Neutrophil (primary cell): Measurements from ENCODE around the gene SLK.

Experiments used
- H3K27ac ChIP-seq: fragments of 200-600 bp; sonication (generic); 2 replicates; pipeline ENCODE4 v1.5.1; 2016; ENCODE audit warnings: mild to moderate bottlenecking, moderate library complexity
- H3K27me3 ChIP-seq: fragments of 200-600 bp; sonication (generic); 2 replicates; pipeline ENCODE4 v1.6.0; 2016; ENCODE audit warnings: mild to moderate bottlenecking
- H3K36me3 ChIP-seq: fragments of 200-600 bp; sonication (generic); 2 replicates; pipeline ENCODE4 v1.5.1; 2017
- H3K4me1 ChIP-seq, 2 experiments: fragments of 200-600 bp in 1 of 2; sonication (generic) in 1 of 2; 1 replicate in 1 of 2; 2 replicates in 1 of 2; pipeline versions ENCODE4 v1.5.1 to v1.6.1; 2013 to 2016; ENCODE audit warnings: low read depth in 1 of 2, low read length in 1 of 2, mild to moderate bottlenecking in 1 of 2, moderate library complexity in 1 of 2; ENCODE audit not compliant: control insufficient read depth in 1 of 2, insufficient read depth in 1 of 2
- H3K4me3 ChIP-seq, 2 experiments: fragments of 200-600 bp in 1 of 2; sonication (generic) in 1 of 2; 1 replicate in 1 of 2; 2 replicates in 1 of 2; pipeline ENCODE4 v1.5.1; 2013 to 2016; ENCODE audit warnings: low read depth in 1 of 2, low read length in 1 of 2, mild to moderate bottlenecking in 1 of 2, moderate library complexity in 1 of 2
- H3K9me3 ChIP-seq: fragments of 200-600 bp; sonication (generic); 2 replicates; pipeline ENCODE4 v1.5.1; 2016
- TF ChIP-seq, protein P1 (sequence below): fragments of 200-600 bp; sonication (generic); IDR thresholded peaks from 2 replicates; pipeline ENCODE4 v1.5.1; 2016; ENCODE audit warnings: antibody characterized with exemption

SLK gene

DNA sequence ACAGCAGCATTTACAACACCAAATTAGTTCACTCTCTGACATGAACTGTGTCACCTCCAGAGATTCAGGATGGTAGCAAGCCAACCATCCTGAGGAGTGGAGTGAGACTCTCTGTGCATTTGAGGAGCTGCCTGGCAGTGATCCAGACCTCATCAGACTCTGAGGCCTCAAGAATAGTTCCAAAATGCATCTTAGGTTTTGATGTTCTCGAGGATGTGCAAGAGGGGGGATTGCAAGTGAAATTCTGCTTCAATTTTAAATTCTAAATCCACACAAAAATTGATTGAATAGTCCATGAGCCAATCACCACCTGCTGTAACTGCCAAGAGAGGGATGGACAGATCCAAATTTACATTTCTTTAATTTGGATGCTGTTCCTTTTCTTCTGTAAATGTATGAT is 49.7 kb downstream of the SLK start:
- H3K9me3 ChIP-seq, result no peaks in the 10 kb centered on the region
- no peaks in the 10 kb centered on the region for H3K27me3 ChIP-seq
- TF ChIP-seq, protein P1, sequence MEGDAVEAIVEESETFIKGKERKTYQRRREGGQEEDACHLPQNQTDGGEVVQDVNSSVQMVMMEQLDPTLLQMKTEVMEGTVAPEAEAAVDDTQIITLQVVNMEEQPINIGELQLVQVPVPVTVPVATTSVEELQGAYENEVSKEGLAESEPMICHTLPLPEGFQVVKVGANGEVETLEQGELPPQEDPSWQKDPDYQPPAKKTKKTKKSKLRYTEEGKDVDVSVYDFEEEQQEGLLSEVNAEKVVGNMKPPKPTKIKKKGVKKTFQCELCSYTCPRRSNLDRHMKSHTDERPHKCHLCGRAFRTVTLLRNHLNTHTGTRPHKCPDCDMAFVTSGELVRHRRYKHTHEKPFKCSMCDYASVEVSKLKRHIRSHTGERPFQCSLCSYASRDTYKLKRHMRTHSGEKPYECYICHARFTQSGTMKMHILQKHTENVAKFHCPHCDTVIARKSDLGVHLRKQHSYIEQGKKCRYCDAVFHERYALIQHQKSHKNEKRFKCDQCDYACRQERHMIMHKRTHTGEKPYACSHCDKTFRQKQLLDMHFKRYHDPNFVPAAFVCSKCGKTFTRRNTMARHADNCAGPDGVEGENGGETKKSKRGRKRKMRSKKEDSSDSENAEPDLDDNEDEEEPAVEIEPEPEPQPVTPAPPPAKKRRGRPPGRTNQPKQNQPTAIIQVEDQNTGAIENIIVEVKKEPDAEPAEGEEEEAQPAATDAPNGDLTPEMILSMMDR, result no peak
- peaks cover 64% of the 10 kb centered on the region for H3K36me3 ChIP-seq
- no peak overlapping the region for H3K27ac ChIP-seq
- H3K4me1 ChIP-seq, result peaks cover 8 to 12% of the 10 kb centered on the region in 2 experiments
- no peak overlapping the region for H3K4me3 ChIP-seq

DNA sequence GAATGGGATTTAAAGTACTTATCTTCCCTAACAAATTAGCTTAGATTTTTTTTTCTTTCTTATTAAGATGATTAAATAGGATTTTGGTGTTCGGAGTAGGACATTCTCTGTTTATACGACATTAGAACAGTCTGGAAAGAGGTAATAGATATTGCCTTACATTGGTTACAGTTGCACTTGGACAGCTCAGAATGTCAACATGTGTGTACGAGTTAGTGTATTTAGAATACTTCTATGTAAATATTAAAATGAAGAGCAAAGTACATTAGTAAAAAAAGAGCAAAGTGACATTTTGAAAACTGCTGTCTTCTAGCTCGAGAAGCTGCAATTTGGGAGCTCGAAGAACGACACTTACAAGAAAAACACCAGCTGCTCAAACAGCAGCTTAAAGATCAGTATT is 51.5 kb downstream of the SLK start:
- no peaks in the 10 kb centered on the region for H3K27me3 ChIP-seq
- TF ChIP-seq, protein P1, result no peak
- peaks cover 14 to 16% of the 10 kb centered on the region in 2 experiments for H3K4me1 ChIP-seq
- peaks cover 68% of the 10 kb centered on the region for H3K36me3 ChIP-seq
- H3K27ac ChIP-seq, result no peak overlapping the region
- H3K4me3 ChIP-seq, result no peak overlapping the region
- no peaks in the 10 kb centered on the region for H3K9me3 ChIP-seq

GRCh38 chr10:104020020-104020419 is 53.1 kb downstream of the SLK start:
- Histone ChIP-seq H3K27ac (peak overlapping the region; percentile 3), H3K4me1 (peaks cover 14 to 16% of the 10 kb centered on the region in 2 experiments), H3K36me3 (peaks cover 75% of the 10 kb centered on the region), H3K9me3 (no peaks in the 10 kb centered on the region), H3K4me3 (no peak overlapping the region), H3K27me3 (no peaks in the 10 kb centered on the region)
- TF ChIP-seq, protein P1, result no peak

- Histone ChIP-seq H3K4me1 (peaks cover 16 to 18% of the 10 kb centered on the region in 2 experiments), H3K36me3 (peaks cover 88% of the 10 kb centered on the region), H3K9me3 (no peaks in the 10 kb centered on the region), H3K4me3 (no peak overlapping the region), H3K27me3 (no peaks in the 10 kb centered on the region), H3K27ac (no peak overlapping the region)
- TF ChIP-seq, protein P1, result no peak
These were observed 54.3 kb downstream of the SLK start for GRCh38 chr10:104021246-104021645.

GRCh38 chr10:104022026-104022425 is 55.1 kb downstream of the SLK start:
- Histone ChIP-seq H3K36me3 (peaks cover 96% of the 10 kb centered on the region), H3K4me1 (peaks cover 16 to 18% of the 10 kb centered on the region in 2 experiments), H3K9me3 (no peaks in the 10 kb centered on the region), H3K27ac (peak overlapping the region; percentile 32), H3K4me3 (no peak overlapping the region), H3K27me3 (no peaks in the 10 kb centered on the region)
- TF ChIP-seq, protein P1, result no peak

DNA sequence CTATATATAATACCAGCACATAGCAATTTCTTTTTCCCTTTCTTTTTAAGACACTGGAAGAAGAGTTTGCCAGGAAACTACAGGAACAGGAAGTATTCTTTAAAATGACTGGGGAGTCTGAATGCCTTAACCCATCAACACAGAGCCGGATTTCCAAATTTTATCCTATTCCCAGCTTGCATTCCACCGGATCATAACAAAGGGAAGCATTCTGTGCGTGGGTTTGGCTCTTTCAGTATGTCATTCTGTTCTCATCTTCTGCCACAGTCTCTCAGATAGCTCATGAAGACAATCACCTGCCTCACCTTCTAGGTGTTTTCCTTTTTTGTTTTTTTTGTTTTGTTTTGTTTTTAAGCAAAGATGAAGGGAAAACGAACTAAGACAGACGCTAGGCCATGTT is 58.6 kb downstream of the SLK start:
- no peaks in the 10 kb centered on the region for H3K9me3 ChIP-seq
- H3K4me3 ChIP-seq, result no peak overlapping the region
- peaks cover 85% of the 10 kb centered on the region for H3K36me3 ChIP-seq
- TF ChIP-seq, protein P1, result no peak
- peak overlapping the region; percentile 66 for H3K27ac ChIP-seq
- H3K27me3 ChIP-seq, result no peaks in the 10 kb centered on the region
- H3K4me1 ChIP-seq, result peaks cover 19 to 29% of the 10 kb centered on the region in 2 experiments
